Mesendoderm (in vitro differentiated cells): Measurements from ENCODE around the gene CAMK1. TPM values are rescaled to one million over a fixed set of nuclear protein-coding genes. Genes with fewer than 3 reads are reported as not detected.
A peak's percentile ranks its signal among the peaks of the same experiment; 100 is the strongest.

ENCODE experiments used
- DNase-seq: peaks from one replicate; pipeline ENCODE4 v3.0.0; 2013
- H2AK5ac ChIP-seq: 2 replicates; pipeline ENCODE4 v1.6.1; 2013; ENCODE audit warnings: low read length, inconsistent platforms
- H2BK120ac ChIP-seq: 2 replicates; pipeline ENCODE4 v1.6.1; 2013; ENCODE audit warnings: low read depth, mild to moderate bottlenecking, low read length, moderate library complexity, mixed read lengths
- H2BK15ac ChIP-seq: replicated peaks from 2 replicates; pipeline ENCODE4 v1.6.1; 2013; ENCODE audit warnings: low read depth, mild to moderate bottlenecking, moderate library complexity
- H2BK5ac ChIP-seq: 2 replicates; pipeline ENCODE4 v1.6.1; 2013; ENCODE audit warnings: low read length, inconsistent platforms
- H3K18ac ChIP-seq: 2 replicates; pipeline ENCODE4 v1.6.1; 2013; ENCODE audit warnings: mild to moderate bottlenecking, low read length, mixed read lengths
- H3K23ac ChIP-seq: one replicate; pipeline ENCODE4 v1.6.1; 2013; ENCODE audit warnings: low read length
- H3K27ac ChIP-seq: 2 replicates; pipeline ENCODE4 v1.5.1; 2013; ENCODE audit warnings: low read depth, mild to moderate bottlenecking, inconsistent platforms, low read length, moderate library complexity
- H3K27me3 ChIP-seq: 2 replicates; pipeline ENCODE4 v1.6.1; 2013; ENCODE audit warnings: low read length, control low read depth, mild to moderate bottlenecking, inconsistent platforms; ENCODE audit not compliant: insufficient read depth, poor library complexity
- H3K36me3 ChIP-seq: 2 replicates; pipeline ENCODE4 v1.6.1; 2013; ENCODE audit warnings: low read length, inconsistent platforms; ENCODE audit not compliant: control insufficient read depth, insufficient read depth
- H3K4ac ChIP-seq: one replicate; pipeline ENCODE4 v1.6.1; 2013; ENCODE audit warnings: low read depth, mild to moderate bottlenecking, low read length, moderate library complexity
- H3K4me1 ChIP-seq: 2 replicates; pipeline ENCODE4 v1.6.1; 2013; ENCODE audit warnings: low read depth, low read length, inconsistent platforms; ENCODE audit not compliant: control insufficient read depth
- H3K4me2 ChIP-seq: 2 replicates; pipeline ENCODE4 v1.6.1; 2013; ENCODE audit warnings: low read length
- H3K4me3 ChIP-seq: 2 replicates; pipeline ENCODE4 v1.5.1; 2013; ENCODE audit warnings: mild to moderate bottlenecking, low read length
- H3K56ac ChIP-seq: one replicate; pipeline ENCODE4 v1.6.1; 2013; ENCODE audit warnings: low read length
- H3K79me1 ChIP-seq: 2 replicates; pipeline ENCODE4 v1.6.1; 2013; ENCODE audit warnings: low read length, inconsistent platforms
- H3K79me2 ChIP-seq: 2 replicates; pipeline ENCODE4 v1.6.1; 2013; ENCODE audit warnings: mild to moderate bottlenecking, low read length; ENCODE audit not compliant: control insufficient read depth, insufficient read depth
- H3K9ac ChIP-seq: 2 replicates; pipeline ENCODE4 v1.6.1; 2013; ENCODE audit warnings: low read length, inconsistent platforms
- H4K5ac ChIP-seq: one replicate; pipeline ENCODE4 v1.6.1; 2013; ENCODE audit warnings: low read length
- H4K8ac ChIP-seq: one replicate; pipeline ENCODE4 v1.6.1; 2013; ENCODE audit warnings: low read depth, mild to moderate bottlenecking, control low read depth, low read length, moderate library complexity
- WGBS: extraction: QIAGEN DNeasy Blood & Tissue Kit; methylation state at CpG from one replicate; pipeline ENCODE4 v1.1.7; 2013; ENCODE audit warnings: low lambda C conversion rate, missing lambda C conversion rate; ENCODE audit not compliant: insufficient coverage; ENCODE audit errors: extremely low coverage; 5-methylcytosine and 5-hydroxymethylcytosine counted together
- polyA plus RNA-seq, 2 experiments: library from polyadenylated mRNA; stranded (reverse); fragments of 200-250 nt; gene quantifications; one replicate each; pipeline ENCODE4 v1.2.3, GENCODE V29; 2013

CAMK1 gene
- polyA plus RNA-seq (2013, experiment 1 of 2), result 4.1 TPM
- 3.7 TPM for polyA plus RNA-seq (2013, experiment 2 of 2)

- Histone ChIP-seq H3K4me1 (no peaks in the 10 kb centered on the region), H3K27me3 (no peaks in the 10 kb centered on the region), H3K36me3 (no peaks in the 10 kb centered on the region), H4K8ac (no peak within 1 kb of the TSS), H4K5ac (no peak within 1 kb of the TSS), H3K4me2 (peak within 1 kb of the TSS; percentile 64), H3K79me2 (no peaks in the 10 kb centered on the region), H2AK5ac (no peak within 1 kb of the TSS), H3K23ac (peak within 1 kb of the TSS; percentile 89), H3K4ac (no peak within 1 kb of the TSS), H3K18ac (peak within 1 kb of the TSS; percentile 7), H3K79me1 (no peaks in the 10 kb centered on the region), H3K27ac (no peak within 1 kb of the TSS), H3K4me3 (no peak within 1 kb of the TSS), H2BK120ac (no peak within 1 kb of the TSS), H3K56ac (peak within 1 kb of the TSS; percentile 83), H2BK15ac (no peak within 1 kb of the TSS), H2BK5ac (no peak within 1 kb of the TSS), H3K9ac (peak within 1 kb of the TSS; percentile 55)
- peak; percentile 74 for DNase-seq
- no CpG with 5 or more reads among the region's 49 CpGs for WGBS
Observed at GRCh38 chr3:9769426-9770275, at the start of gene CAMK1. CAMK1 (minus strand) TSS chr3:9769947; CDS start chr3:9767749, 2,198 bp downstream.

- no peaks in the 10 kb centered on the region for H3K36me3 ChIP-seq
- H2BK120ac ChIP-seq, result no peak overlapping the region
- no peak overlapping the region for H4K8ac ChIP-seq
- H3K27ac ChIP-seq, result no peak overlapping the region
- no peak overlapping the region for H2AK5ac ChIP-seq
- no peak overlapping the region for H3K18ac ChIP-seq
- no peak overlapping the region for H3K4ac ChIP-seq
- no peaks in the 10 kb centered on the region for H3K27me3 ChIP-seq
- no peak overlapping the region for H3K56ac ChIP-seq
- DNase-seq, result no peak
- no peak overlapping the region for H2BK15ac ChIP-seq
- no peak overlapping the region for H3K23ac ChIP-seq
- no peak overlapping the region for H3K4me2 ChIP-seq
- no peaks in the 10 kb centered on the region for H3K79me1 ChIP-seq
- no peaks in the 10 kb centered on the region for H3K4me1 ChIP-seq
- no peak overlapping the region for H3K9ac ChIP-seq
- WGBS, result no CpG with 5 or more reads among the region's 7 CpGs
- H3K4me3 ChIP-seq, result no peak overlapping the region
- no peaks in the 10 kb centered on the region for H3K79me2 ChIP-seq
- no peak overlapping the region for H2BK5ac ChIP-seq
- H4K5ac ChIP-seq, result no peak overlapping the region
Observed at GRCh38 chr3:9818666-9819335, 49.1 kb upstream of the CAMK1 start.

GRCh38 chr3:9817436-9817835, 47.7 kb upstream of the CAMK1 start:
- Histone ChIP-seq H3K36me3 (no peaks in the 10 kb centered on the region), H3K4me2 (no peak overlapping the region), H2BK5ac (no peak overlapping the region), H3K4me3 (no peak overlapping the region), H2BK15ac (no peak overlapping the region), H3K4ac (no peak overlapping the region), H3K56ac (no peak overlapping the region), H3K79me2 (no peaks in the 10 kb centered on the region), H3K4me1 (no peaks in the 10 kb centered on the region), H3K18ac (no peak overlapping the region), H3K79me1 (no peaks in the 10 kb centered on the region), H2AK5ac (no peak overlapping the region), H4K8ac (no peak overlapping the region), H2BK120ac (no peak overlapping the region), H3K27ac (no peak overlapping the region), H3K9ac (no peak overlapping the region), H3K27me3 (no peaks in the 10 kb centered on the region), H4K5ac (no peak overlapping the region), H3K23ac (no peak overlapping the region)
- no peak for DNase-seq
- WGBS, result no CpG with 5 or more reads among the region's 6 CpGs

- WGBS, result no CpG with 5 or more reads among the region's 9 CpGs
Observed at GRCh38 chr3:9815986-9816385, 46.2 kb upstream of the CAMK1 start.

GRCh38 chr3:9812870-9813483, 43.2 kb upstream of the CAMK1 start:
- H3K18ac ChIP-seq, result no peak overlapping the region
- no peak overlapping the region for H3K4me3 ChIP-seq
- WGBS, result no CpG with 5 or more reads among the region's 9 CpGs
- H4K5ac ChIP-seq, result no peak overlapping the region
- no peak for DNase-seq
- H4K8ac ChIP-seq, result no peak overlapping the region
- H2BK5ac ChIP-seq, result no peak overlapping the region
- no peak overlapping the region for H3K4me2 ChIP-seq
- no peaks in the 10 kb centered on the region for H3K79me2 ChIP-seq
- no peaks in the 10 kb centered on the region for H3K27me3 ChIP-seq
- H3K56ac ChIP-seq, result no peak overlapping the region
- H2BK120ac ChIP-seq, result no peak overlapping the region
- H3K4me1 ChIP-seq, result no peaks in the 10 kb centered on the region
- no peak overlapping the region for H3K9ac ChIP-seq
- no peak overlapping the region for H3K27ac ChIP-seq
- no peak overlapping the region for H2BK15ac ChIP-seq
- no peak overlapping the region for H3K23ac ChIP-seq
- no peaks in the 10 kb centered on the region for H3K36me3 ChIP-seq
- H2AK5ac ChIP-seq, result no peak overlapping the region
- H3K4ac ChIP-seq, result no peak overlapping the region
- H3K79me1 ChIP-seq, result no peaks in the 10 kb centered on the region

More at GRCh38 chr3:9815986-9816385, 46.2 kb upstream of the CAMK1 start:
- Histone ChIP-seq H3K79me1 (no peaks in the 10 kb centered on the region), H3K4me2 (no peak overlapping the region), H2BK5ac (no peak overlapping the region), H3K27ac (no peak overlapping the region), H4K8ac (no peak overlapping the region), H3K27me3 (no peaks in the 10 kb centered on the region), H3K4me1 (no peaks in the 10 kb centered on the region), H3K4ac (no peak overlapping the region), H3K23ac (no peak overlapping the region), H3K4me3 (no peak overlapping the region), H2AK5ac (no peak overlapping the region), H3K56ac (no peak overlapping the region), H3K18ac (no peak overlapping the region), H4K5ac (no peak overlapping the region), H3K79me2 (no peaks in the 10 kb centered on the region), H2BK120ac (no peak overlapping the region), H2BK15ac (no peak overlapping the region), H3K36me3 (no peaks in the 10 kb centered on the region), H3K9ac (no peak overlapping the region)
- DNase-seq, result no peak
